Thyroid gland (tissue), 4 donors: ENCODE results near the gene CFAP221.

Experiments used
- CTCF ChIP-seq, 6 experiments: fragments of 200-600 bp in 3 of 6; fragments of 450-650 bp in 3 of 6; sonication (generic) in 3 of 6; IDR thresholded peaks; one replicate each; pipeline ENCODE4 v1.5.1; 2016 to 2019; ENCODE audit warnings: antibody characterized with exemption in 6 of 6, mild to moderate bottlenecking in 2 of 6, inconsistent platforms in 1 of 6, moderate library complexity in 1 of 6
- POLR2A ChIP-seq, 2 donors: fragments of 450-650 bp; IDR thresholded peaks; one replicate each; pipeline ENCODE4 v1.6.1; 2017; ENCODE audit warnings: antibody characterized with exemption in 2 of 2, mild to moderate bottlenecking in 2 of 2, moderate library complexity in 1 of 2

- TF ChIP-seq CTCF (IDR thresholded peaks at IDR 0.05) (no peak), POLR2A (IDR thresholded peaks at IDR 0.05) (no peak)
These were observed 99.9 kb downstream of the CFAP221 start for GRCh38 chr2:119644186-119644585.
